WI38 (cell line): ENCODE results near the gene ZNF438.

Experiments used
- H3K4me3 ChIP-seq: 2 replicates; pipeline ENCODE4 v1.5.1; 2011; ENCODE audit warnings: low read depth, mild to moderate bottlenecking, control low read depth, low read length
- TF ChIP-seq, protein P1 (sequence below): IDR thresholded peaks from 2 replicates; pipeline ENCODE4 v1.5.1; 2012; ENCODE audit warnings: low read depth, mild to moderate bottlenecking, control low read depth, low read length

ZNF438 gene

DNA sequence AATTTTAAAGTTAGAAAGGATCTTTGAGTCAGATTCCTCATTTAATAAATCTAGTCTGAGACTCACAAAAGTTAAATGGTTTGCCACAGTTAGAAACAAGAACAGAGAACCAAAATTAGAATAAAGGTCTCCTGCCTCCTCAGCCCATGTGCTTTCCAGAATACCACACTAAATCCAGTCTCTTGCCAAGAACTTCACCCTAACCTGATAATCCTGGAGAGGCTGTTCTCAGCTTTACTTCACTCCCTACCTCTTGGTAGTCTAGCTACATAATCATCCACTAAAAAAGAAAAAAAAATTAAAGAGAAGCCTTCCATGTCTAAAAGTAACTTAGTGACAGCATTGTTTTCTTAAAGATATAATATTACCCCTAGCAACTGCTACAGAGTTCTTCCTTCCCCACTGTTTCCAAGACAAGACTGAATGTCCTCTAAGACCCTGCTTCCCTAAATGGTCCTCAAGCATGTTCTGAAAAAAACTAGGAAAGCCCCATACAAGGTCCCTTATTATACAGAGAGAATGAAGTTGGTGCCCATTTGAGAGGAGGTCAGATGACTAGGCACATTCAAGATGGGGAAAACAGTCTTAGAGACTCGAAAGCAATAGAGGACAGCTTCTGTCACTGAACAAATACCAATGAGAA lies 56.8 kb downstream of the ZNF438 start:
- TF ChIP-seq, protein P1, sequence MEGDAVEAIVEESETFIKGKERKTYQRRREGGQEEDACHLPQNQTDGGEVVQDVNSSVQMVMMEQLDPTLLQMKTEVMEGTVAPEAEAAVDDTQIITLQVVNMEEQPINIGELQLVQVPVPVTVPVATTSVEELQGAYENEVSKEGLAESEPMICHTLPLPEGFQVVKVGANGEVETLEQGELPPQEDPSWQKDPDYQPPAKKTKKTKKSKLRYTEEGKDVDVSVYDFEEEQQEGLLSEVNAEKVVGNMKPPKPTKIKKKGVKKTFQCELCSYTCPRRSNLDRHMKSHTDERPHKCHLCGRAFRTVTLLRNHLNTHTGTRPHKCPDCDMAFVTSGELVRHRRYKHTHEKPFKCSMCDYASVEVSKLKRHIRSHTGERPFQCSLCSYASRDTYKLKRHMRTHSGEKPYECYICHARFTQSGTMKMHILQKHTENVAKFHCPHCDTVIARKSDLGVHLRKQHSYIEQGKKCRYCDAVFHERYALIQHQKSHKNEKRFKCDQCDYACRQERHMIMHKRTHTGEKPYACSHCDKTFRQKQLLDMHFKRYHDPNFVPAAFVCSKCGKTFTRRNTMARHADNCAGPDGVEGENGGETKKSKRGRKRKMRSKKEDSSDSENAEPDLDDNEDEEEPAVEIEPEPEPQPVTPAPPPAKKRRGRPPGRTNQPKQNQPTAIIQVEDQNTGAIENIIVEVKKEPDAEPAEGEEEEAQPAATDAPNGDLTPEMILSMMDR = no peak
- H3K4me3 ChIP-seq = no peak overlapping the region

DNA sequence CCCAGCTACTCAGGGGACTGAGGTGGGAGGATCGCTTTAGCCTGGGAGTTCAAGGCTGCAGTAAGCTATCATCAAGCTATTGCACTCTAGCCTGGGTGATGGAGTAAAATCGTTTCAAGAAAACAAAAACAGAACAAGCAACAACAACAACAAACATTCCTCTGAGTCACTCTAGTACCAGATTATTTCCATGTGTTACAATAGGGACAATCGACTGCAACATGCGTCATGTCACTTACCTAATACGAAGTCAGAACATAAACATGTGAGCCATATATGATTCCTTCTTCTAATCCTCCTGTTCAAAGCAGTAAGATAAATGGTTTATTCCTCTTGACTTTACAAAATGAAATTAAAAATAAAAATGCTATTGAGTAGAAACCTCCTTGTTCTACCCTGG lies 57.3 kb downstream of the ZNF438 start:
- TF ChIP-seq, protein P1 = no peak
- H3K4me3 ChIP-seq = no peak overlapping the region

DNA sequence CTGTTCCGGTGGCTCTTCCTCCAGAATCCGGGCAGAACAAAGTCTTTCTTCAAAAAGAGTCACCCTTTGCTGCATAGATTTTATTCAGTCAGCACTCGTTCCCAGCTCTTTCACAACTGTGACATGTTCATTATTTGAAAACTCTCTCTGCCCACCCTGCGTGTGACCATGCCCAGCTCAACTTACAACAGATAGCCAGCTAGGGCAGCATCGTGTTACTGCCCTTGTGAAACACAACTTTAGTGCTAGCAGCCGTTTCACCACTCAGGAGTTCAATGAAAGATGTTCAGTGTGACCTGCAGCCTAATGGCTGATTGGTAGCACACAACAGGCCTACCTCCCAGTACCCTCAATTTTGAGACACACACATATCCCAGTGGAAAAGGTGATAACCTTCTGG lies 57.9 kb downstream of the ZNF438 start:
- TF ChIP-seq, protein P1 = no peak
- H3K4me3 ChIP-seq = no peak overlapping the region

DNA sequence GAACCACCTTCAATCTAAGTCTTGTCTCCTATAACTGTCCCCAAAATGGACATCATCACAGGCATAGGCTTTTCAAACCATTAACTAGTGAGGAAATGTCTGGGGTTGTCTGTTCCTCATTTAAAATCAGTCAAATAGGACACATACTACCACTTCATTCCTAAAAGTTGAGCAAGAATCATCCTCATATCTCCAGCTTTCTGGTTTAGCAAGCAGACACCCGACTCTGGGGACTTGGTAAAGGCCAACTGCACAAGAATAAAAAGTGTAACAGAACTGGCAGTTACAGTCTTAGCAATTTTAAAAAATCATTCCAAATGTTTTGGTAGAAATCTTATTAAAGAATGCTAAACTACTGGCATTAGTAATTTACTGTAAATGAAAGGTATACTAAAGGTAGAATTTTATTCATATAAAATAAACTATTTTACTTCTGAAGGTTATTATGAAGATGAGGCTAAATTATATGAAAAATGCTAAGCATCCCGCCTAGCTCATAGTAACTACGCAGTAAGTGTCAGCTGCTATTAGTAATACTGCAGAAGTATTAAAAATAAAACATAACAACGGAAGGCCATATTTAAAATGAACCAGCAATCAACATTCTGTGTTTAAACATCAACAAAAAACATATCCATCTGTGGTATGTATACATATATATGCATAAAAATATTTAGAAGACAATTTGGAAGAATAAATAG lies 60.8 kb downstream of the ZNF438 start:
- no peak overlapping the region for H3K4me3 ChIP-seq
- TF ChIP-seq, protein P1 = no peak

DNA sequence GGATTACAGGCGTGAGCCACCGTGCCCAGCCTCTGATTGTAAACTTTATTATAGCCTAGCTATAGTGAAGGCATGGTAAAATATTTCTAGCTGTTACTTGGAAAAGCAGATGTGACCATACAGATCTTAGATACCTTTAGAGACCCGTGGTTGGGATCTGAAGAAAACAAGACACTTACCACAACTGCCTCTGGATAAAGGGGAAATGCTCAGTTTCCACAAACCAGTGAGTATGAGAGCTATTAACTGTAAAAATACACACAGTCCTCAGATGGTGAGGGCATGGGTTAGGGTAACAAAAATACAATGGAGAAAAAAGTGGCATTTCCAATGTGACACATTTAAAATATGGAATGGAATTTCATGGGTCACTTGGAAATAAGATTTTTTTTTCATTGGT lies 63.0 kb downstream of the ZNF438 start:
- TF ChIP-seq, protein P1 = no peak
- no peak overlapping the region for H3K4me3 ChIP-seq

DNA sequence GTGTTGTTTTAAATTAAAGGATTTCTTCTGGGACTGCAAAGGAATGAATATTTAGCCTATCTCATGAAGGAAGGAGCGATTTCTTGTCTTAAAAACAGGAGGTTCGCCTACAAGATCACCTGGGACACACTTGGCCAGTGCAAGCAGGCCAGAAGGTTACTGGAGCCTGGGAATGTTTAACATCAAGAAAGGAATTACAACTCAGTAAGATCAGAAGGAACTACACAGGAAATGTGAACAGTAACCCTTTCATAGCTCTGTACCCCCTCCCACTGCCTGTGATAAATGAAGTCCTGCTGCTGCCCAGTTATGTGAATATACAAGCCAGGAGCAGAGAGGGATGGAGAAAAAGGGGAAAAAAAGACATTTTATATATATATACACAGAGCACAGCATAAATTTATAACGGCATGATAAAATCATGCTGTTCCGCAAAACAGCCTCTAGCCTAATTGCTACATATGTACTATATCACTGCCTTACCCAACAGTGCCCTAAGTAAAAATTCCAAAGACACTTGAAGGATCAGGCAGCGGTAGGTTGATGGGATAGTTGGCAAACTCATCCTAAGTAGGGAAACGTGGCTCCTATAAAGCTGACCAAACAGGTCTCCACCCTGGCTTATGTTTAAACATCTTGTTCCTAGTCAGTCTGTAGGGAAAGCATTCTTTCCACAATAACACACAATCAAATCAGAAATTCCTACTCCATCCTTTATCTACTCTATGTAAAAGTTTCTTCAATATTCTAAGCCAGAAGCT lies 63.8 kb downstream of the ZNF438 start:
- TF ChIP-seq, protein P1 = no peak
- no peak overlapping the region for H3K4me3 ChIP-seq
